GM12878 (cell line): ENCODE measurements around the gene EPHB2. TPM values are rescaled to one million over a fixed set of nuclear protein-coding genes. Genes with fewer than 3 reads are reported as not detected.

Source experiments
- ATAC-seq: fragments of 200-7000 bp; cut with Tn5 transposase; 3 replicates; pipeline ENCODE4 v1.9.1; 2020; ENCODE audit warnings: mild to moderate bottlenecking, moderate library complexity
- BruUV-seq: library from RNA; stranded (reverse); fragments of 400-500 nt; replicated peaks from 2 replicates; lab custom pipeline; 2021; lab: Mats Ljungman, UMichigan
- CTCF ChIA-PET: fragments of 300-600 bp; sonication (Branson Sonifier 250); formaldehyde crosslinking; extraction: SDS; loops from one replicate; lab custom pipeline; 2021; ENCODE audit warnings: inconsistent platforms; lab: Yijun Ruan, JAX
- POLR2A ChIA-PET: fragments of 350-600 bp; formaldehyde crosslinking; extraction: SDS; loops from one replicate; lab custom pipeline; 2021; ENCODE audit warnings: inconsistent platforms; lab: Charles Lee
- RAD21 ChIA-PET: fragments of 300-600 bp; sonication (Branson Sonifier 250); formaldehyde crosslinking; loops from one replicate; lab custom pipeline; 2023; ENCODE audit warnings: antibody characterized with exemption; ENCODE audit not compliant: unreplicated experiment; lab: Charles Lee
- SMC1A ChIA-PET: fragments of 300-600 bp; sonication (Branson Sonifier 250); formaldehyde crosslinking; loops from one replicate; lab custom pipeline; 2023; ENCODE audit not compliant: unreplicated experiment, uncharacterized antibody; lab: Charles Lee
- DNase-seq: peaks from one replicate; pipeline ENCODE4 v3.0.0-alpha.2; 2011; ENCODE audit warnings: low read depth, low spot score
- FAIRE-seq: peaks from 3 replicates; lab custom pipeline; 2011; peaks lifted over from hg19 to GRCh38; lab: Jason Lieb, UNC
- H2AFZ ChIP-seq: 2 replicates; pipeline ENCODE4 v1.6.0; 2011; ENCODE audit warnings: low read depth, low read length, control low read depth; ENCODE audit not compliant: control insufficient read depth
- H3K27ac ChIP-seq: 2 replicates; pipeline ENCODE4 v1.5.1; 2011; ENCODE audit warnings: control low read depth; ENCODE audit not compliant: control insufficient read depth, insufficient read depth
- H3K27me3 ChIP-seq, 2 experiments: replicated peaks in 1 of 2; 2 replicates each; pipeline versions ENCODE4 v1.6.0 to v1.6.1; 2011; ENCODE audit warnings: low read length in 1 of 2; ENCODE audit not compliant: control insufficient read depth in 2 of 2, insufficient read depth in 2 of 2
- H3K36me3 ChIP-seq, 2 experiments: 2 replicates each; pipeline ENCODE4 v1.5.1; 2011; ENCODE audit warnings: low read length in 1 of 2; ENCODE audit not compliant: control insufficient read depth in 2 of 2, insufficient read depth in 2 of 2
- H3K4me1 ChIP-seq: 2 replicates; pipeline ENCODE4 v1.6.1; 2011; ENCODE audit warnings: mild to moderate bottlenecking, low read length, moderate library complexity, mixed read lengths; ENCODE audit not compliant: control insufficient read depth, insufficient read depth
- H3K4me2 ChIP-seq: 2 replicates; pipeline ENCODE4 v1.6.0; 2011; ENCODE audit warnings: control low read depth; ENCODE audit not compliant: control insufficient read depth, insufficient read depth
- H3K4me3 ChIP-seq: fragments of 200-600 bp; sonication (generic); 2 replicates; pipeline ENCODE4 v1.5.1; 2016
- H3K79me2 ChIP-seq: 2 replicates; pipeline ENCODE4 v1.6.0; 2011; ENCODE audit warnings: low read length; ENCODE audit not compliant: control insufficient read depth, insufficient read depth
- H3K9ac ChIP-seq: 2 replicates; pipeline ENCODE4 v1.8.0; 2011; ENCODE audit warnings: low read length, control low read depth, mixed read lengths; ENCODE audit not compliant: control insufficient read depth, insufficient read depth
- H3K9me3 ChIP-seq: replicated peaks from 3 replicates; pipeline ENCODE4 v1.5.1; 2011; ENCODE audit warnings: mild to moderate bottlenecking, low read length; ENCODE audit not compliant: control insufficient read depth, insufficient read depth
- H4K20me1 ChIP-seq: 2 replicates; pipeline ENCODE4 v1.6.0; 2011; ENCODE audit not compliant: control insufficient read depth, insufficient read depth
- CHD4 ChIP-seq: fragments of 200-600 bp; sonication (generic); IDR thresholded peaks from 2 replicates; pipeline ENCODE4 v1.6.1; 2016; ENCODE audit warnings: mild to moderate bottlenecking
- EGR1 ChIP-seq, 2 experiments: IDR thresholded peaks; 1 replicate in 1 of 2; 2 replicates in 1 of 2; pipeline ENCODE4 v1.6.1; 2011 to 2012; ENCODE audit warnings: low read depth in 2 of 2, low read length in 2 of 2, borderline replicate concordance in 1 of 2, mild to moderate bottlenecking in 1 of 2, moderate library complexity in 1 of 2
- HCFC1 ChIP-seq: fragments of 150-350 bp; IDR thresholded peaks from 2 replicates; pipeline ENCODE4 v1.6.1; 2014; ENCODE audit warnings: low read length
- MXI1 ChIP-seq: fragments of 150-350 bp; IDR thresholded peaks from 2 replicates; pipeline ENCODE4 v1.6.1; 2011; ENCODE audit warnings: low read depth, mild to moderate bottlenecking, inconsistent platforms, low read length, improper control_type of control experiment
- RB1 ChIP-seq: fragments of 450-650 bp; formaldehyde crosslinking; IDR thresholded peaks from 2 replicates; pipeline ENCODE4 v1.6.1; 2017; ENCODE audit warnings: mild to moderate bottlenecking, borderline replicate concordance
- RBBP5 ChIP-seq: fragments of 200-600 bp; sonication (generic); conservative IDR thresholded peaks from 2 replicates; pipeline ENCODE4 v1.6.1; 2016
- SMARCA5 ChIP-seq: fragments of 450-650 bp; IDR thresholded peaks from 2 replicates; pipeline ENCODE4 v1.6.1; 2017; ENCODE audit warnings: mild to moderate bottlenecking
- TAF1 ChIP-seq: IDR thresholded peaks from 2 replicates; pipeline ENCODE4 v1.6.1; 2011; ENCODE audit warnings: mild to moderate bottlenecking, low read depth, low read length, borderline replicate concordance
- ZBED1 ChIP-seq: IDR thresholded peaks from 2 replicates; pipeline ENCODE4 v1.6.1; 2016; ENCODE audit warnings: borderline replicate concordance
- ZSCAN29 ChIP-seq: fragments of 450-650 bp; IDR thresholded peaks from 2 replicates; pipeline ENCODE4 v1.6.1; 2017; ENCODE audit warnings: mild to moderate bottlenecking, moderate library complexity
- WGBS: methylation state at CpG from one replicate; pipeline ENCODE4 v1.1.6; 2016; ENCODE audit warnings: low lambda C conversion rate; ENCODE audit not compliant: insufficient replicate concordance, insufficient coverage; ENCODE audit errors: missing lambda C conversion rate; 5-methylcytosine and 5-hydroxymethylcytosine counted together
- in situ Hi-C: fragments of 300-500 bp; cut with MboI; formaldehyde crosslinking; loops from 9 replicates; pipeline ENCODE4 v1.14.3; 2018; ENCODE audit warnings: mixed read lengths
- intact Hi-C: fragments of 100-400 bp; cut with micrococcal nuclease; formaldehyde crosslinking; loops from one replicate; pipeline ENCODE4 v1.14.2; 2022; ENCODE audit not compliant: unreplicated experiment
- polyA plus RNA-seq, 11 experiments: library from polyadenylated mRNA; depleted of rRNA in 4 of 11; unstranded in 6 of 11; stranded (reverse) in 5 of 11; fragments of >200 nt; fragmentation: Nextera tagmentation in 4 of 11; fragmentation: Illumina TruSeq in 1 of 11; extraction: Ambion mirVana in 4 of 11; extraction: Trizol in 1 of 11; gene quantifications; 1 replicate in 1 of 11; 2 replicates in 10 of 11; pipeline versions ENCODE4 v1.2.1 to v1.2.3, GENCODE V29; 2011 to 2016; ENCODE audit warnings: inconsistent platforms in 2 of 11, missing spikeins in 2 of 11, low read depth in 1 of 11
- total RNA-seq, 4 experiments: library from RNA; depleted of rRNA in 3 of 4; stranded (reverse); fragments of >200 nt in 3 of 4; fragmentation: Illumina TruSeq in 1 of 4; extraction: Trizol in 1 of 4; gene quantifications; 2 replicates each; pipeline versions ENCODE4 v1.2.1 to v1.2.3, GENCODE V29; 2013 to 2021
- TF ChIP-seq, protein P1 (sequence below): IDR thresholded peaks from 2 replicates; pipeline ENCODE4 v1.6.1; 2011; ENCODE audit warnings: mild to moderate bottlenecking, low read depth, low read length, moderate library complexity; ENCODE audit not compliant: insufficient replicate concordance

Gene EPHB2
- total and polyA plus RNA-seq, 10 of the 15 experiments (the other 5 are each of a cell fraction or from before 2014, with no cell fraction given), result 0.13 to 3.3 (median 0.92) TPM

DNA sequence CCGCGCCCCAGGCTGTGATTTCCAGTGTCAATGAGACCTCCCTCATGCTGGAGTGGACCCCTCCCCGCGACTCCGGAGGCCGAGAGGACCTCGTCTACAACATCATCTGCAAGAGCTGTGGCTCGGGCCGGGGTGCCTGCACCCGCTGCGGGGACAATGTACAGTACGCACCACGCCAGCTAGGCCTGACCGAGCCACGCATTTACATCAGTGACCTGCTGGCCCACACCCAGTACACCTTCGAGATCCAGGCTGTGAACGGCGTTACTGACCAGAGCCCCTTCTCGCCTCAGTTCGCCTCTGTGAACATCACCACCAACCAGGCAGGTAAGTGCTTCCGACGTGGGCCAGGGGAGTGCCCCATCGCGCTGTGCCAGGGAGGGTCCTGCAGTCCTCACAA, 154.2 kb downstream of the EPHB2 start (continued):
- TF ChIP-seq ZBED1, result no peak
- no peak for TF ChIP-seq SMARCA5
- TF ChIP-seq MXI1, result no peak
- TF ChIP-seq HCFC1, result no peak
- TF ChIP-seq RB1, result no peak
- TF ChIP-seq CHD4, result no peak

DNA sequence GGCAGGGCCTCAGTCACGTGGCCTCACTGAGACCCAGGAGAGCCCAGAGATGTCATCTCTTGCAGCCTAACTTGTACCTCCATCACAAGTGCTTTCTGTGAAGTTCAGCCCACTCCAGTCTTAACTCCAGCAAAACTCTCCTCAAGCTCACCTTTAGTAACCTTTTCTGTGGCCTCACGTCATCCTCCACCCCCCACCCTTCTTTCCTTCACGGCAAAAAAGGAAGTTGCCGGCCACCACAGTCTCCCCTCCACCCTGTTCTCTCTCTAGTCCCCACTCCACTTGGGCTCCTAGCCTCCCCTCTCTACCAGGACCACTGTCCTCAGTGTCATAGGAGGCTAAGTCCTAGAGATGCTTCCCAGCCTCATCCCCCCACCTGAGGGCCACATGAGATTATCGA, 155.1 kb downstream of the EPHB2 start:
- FAIRE-seq, result no peak
- Histone ChIP-seq H2AFZ (no peak overlapping the region), H3K27me3 (peaks cover 0 to 2% of the 10 kb centered on the region in 2 experiments; a peak in 1 of 4 replicates), H3K4me1 (no peaks in the 10 kb centered on the region), H4K20me1 (no peaks in the 10 kb centered on the region), H3K79me2 (no peaks in the 10 kb centered on the region), H3K27ac (no peak overlapping the region), H3K9ac (no peak overlapping the region), H3K4me2 (no peak overlapping the region), H3K36me3 (no peaks in the 10 kb centered on the region), H3K9me3 (no peaks in the 10 kb centered on the region), H3K4me3 (no peak overlapping the region)
- ChIA-PET POLR2A (no interaction called here), CTCF (no interaction called here), SMC1A (interaction anchor here (0.6 kb wide), 1 partner anchor 86 kb away, joined by 3 read pairs; no protein-coding TSS in a partner anchor), RAD21 (no interaction called here)
- BruUV-seq, result no TSS peak
- DNase-seq, result no peak
- in situ Hi-C loops (no loop called here), intact Hi-C loops (no loop called here)
- 11% methylated on average over 5 of the region's 5 CpGs for WGBS
- TF ChIP-seq RBBP5 (no peak), EGR1 (IDR thresholded peaks at IDR 0.05; ENCODE audit: borderline replicate concordance in 1 of 2, low read depth in 2 of 2, low read length in 2 of 2) (no peak), ZSCAN29 (no peak), TAF1 (no peak)
- TF ChIP-seq, protein P1, sequence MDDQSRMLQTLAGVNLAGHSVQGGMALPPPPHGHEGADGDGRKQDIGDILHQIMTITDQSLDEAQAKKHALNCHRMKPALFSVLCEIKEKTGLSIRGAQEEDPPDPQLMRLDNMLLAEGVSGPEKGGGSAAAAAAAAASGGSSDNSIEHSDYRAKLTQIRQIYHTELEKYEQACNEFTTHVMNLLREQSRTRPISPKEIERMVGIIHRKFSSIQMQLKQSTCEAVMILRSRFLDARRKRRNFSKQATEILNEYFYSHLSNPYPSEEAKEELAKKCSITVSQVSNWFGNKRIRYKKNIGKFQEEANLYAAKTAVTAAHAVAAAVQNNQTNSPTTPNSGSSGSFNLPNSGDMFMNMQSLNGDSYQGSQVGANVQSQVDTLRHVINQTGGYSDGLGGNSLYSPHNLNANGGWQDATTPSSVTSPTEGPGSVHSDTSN, result no peak
- no peak for ATAC-seq
